ENCODE results near the gene RUFY3. TPM values are rescaled to one million over a fixed set of nuclear protein-coding genes. Genes with fewer than 3 reads are reported as not detected.
A peak's percentile ranks its signal among the peaks of the same experiment; 100 is the strongest.

RUFY3 gene
- total RNA-seq, 1 experiment from 2014 or later: 29.6 TPM

DNA sequence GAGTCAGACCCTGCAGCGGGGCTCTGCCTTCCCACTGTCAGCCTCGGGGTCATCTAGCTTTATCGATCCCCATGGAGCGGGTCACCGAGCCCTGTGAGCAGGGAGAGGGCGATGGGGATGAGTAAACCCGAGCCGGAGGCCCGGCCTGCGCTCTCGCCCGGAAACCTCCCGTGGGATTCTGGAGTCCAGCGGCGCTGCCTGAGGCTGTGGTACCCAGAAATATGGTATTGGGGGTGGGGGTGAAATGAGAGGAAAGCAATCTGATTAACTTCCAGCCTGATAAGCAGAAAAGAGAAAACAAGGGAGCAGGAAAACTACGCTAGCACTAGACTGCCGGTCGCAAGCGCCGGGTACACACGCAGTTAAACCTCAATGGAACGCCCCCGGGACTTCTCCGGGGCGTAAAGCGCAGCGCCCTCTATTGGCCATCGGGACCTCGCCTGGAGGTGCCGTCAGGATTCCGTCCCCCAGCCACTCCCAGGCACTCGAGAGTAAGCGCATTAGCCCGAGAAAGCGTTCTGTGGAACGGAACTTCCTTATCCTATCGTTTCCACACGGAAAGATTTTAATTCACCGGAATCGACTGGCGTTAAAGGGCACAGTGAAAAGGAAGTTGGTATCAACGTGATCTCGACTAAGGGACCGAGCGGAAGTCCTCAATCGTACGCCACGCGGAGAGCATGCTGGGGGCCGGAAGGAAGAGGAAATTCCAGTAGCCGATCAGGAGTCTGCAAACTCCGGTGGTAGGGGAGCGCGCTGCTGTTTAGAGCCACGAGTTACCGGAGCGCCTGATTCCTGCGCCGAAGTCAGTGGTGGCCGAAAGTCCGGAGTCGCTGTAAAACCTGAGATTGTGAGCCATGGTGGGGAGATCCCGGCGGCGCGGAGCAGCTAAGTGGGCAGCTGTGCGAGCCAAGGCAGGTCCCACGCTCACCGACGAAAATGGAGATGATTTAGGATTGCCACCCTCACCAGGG lies 33.7 kb upstream of the RUFY3 start, which contains the start of gene UTP3:
Gene UTP3, plus strand, starts transcription at position 712 of the 974 bp plus-strand sequence. Its CDS starts 146 bp downstream, at position 858.
- peak within 1 kb of the TSS; percentile 63 to 92 for H3K4me3 ChIP-seq (ENCODE audit: low read depth in 2 of 2, low read length in 2 of 2)
- in situ Hi-C loops (cut with HindIII; ENCODE audit: low pct_unique_long_range_greater_than_20kb, low sequenced_read_pairs) (no loop called here), intact Hi-C loops (cut with micrococcal nuclease; ENCODE audit: unreplicated experiment) (loop anchor here (2.0 kb wide), 1 partner anchor 17 kb away; no protein-coding TSS in a partner anchor)
- peaks cover 2% of the 10 kb centered on the region for H3K36me3 ChIP-seq (ENCODE audit: control insufficient read depth, insufficient read depth, low read length)
- H3K4me1 ChIP-seq (ENCODE audit: control insufficient read depth, insufficient read depth, low read length): peaks cover 13% of the 10 kb centered on the region; the same call in 1 of the 2 replicates
- no peaks in the 10 kb centered on the region for H3K27me3 ChIP-seq (ENCODE audit: control insufficient read depth, insufficient read depth, low read length)
- ChIA-PET POLR2A (no interaction called here), CTCF (no interaction called here)
- peak; percentile 98 for ATAC-seq
- peak; percentile 99 for DNase-seq (ENCODE audit: low read depth, low spot score)
- TF ChIP-seq, protein P1, sequence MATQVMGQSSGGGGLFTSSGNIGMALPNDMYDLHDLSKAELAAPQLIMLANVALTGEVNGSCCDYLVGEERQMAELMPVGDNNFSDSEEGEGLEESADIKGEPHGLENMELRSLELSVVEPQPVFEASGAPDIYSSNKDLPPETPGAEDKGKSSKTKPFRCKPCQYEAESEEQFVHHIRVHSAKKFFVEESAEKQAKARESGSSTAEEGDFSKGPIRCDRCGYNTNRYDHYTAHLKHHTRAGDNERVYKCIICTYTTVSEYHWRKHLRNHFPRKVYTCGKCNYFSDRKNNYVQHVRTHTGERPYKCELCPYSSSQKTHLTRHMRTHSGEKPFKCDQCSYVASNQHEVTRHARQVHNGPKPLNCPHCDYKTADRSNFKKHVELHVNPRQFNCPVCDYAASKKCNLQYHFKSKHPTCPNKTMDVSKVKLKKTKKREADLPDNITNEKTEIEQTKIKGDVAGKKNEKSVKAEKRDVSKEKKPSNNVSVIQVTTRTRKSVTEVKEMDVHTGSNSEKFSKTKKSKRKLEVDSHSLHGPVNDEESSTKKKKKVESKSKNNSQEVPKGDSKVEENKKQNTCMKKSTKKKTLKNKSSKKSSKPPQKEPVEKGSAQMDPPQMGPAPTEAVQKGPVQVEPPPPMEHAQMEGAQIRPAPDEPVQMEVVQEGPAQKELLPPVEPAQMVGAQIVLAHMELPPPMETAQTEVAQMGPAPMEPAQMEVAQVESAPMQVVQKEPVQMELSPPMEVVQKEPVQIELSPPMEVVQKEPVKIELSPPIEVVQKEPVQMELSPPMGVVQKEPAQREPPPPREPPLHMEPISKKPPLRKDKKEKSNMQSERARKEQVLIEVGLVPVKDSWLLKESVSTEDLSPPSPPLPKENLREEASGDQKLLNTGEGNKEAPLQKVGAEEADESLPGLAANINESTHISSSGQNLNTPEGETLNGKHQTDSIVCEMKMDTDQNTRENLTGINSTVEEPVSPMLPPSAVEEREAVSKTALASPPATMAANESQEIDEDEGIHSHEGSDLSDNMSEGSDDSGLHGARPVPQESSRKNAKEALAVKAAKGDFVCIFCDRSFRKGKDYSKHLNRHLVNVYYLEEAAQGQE (IDR thresholded peaks at IDR 0.05; ENCODE audit: insufficient read depth in 1 of 2, low read depth in 2 of 2, low read length in 1 of 2): no peak
- TF ChIP-seq POLR2AphosphoS5 (IDR thresholded peaks at IDR 0.05; ENCODE audit: low read depth, low read length) (peak; percentile 72), TCF7L2 (IDR thresholded peaks at IDR 0.05; ENCODE audit: low read depth, low read length) (no peak; the same call in 1 of the 2 replicates), SIN3A (IDR thresholded peaks at IDR 0.05; ENCODE audit: borderline replicate concordance, insufficient read depth, low read depth, low read length) (peak; percentile 72; the same call in 1 of the 2 replicates)
- TF ChIP-seq, protein P2, sequence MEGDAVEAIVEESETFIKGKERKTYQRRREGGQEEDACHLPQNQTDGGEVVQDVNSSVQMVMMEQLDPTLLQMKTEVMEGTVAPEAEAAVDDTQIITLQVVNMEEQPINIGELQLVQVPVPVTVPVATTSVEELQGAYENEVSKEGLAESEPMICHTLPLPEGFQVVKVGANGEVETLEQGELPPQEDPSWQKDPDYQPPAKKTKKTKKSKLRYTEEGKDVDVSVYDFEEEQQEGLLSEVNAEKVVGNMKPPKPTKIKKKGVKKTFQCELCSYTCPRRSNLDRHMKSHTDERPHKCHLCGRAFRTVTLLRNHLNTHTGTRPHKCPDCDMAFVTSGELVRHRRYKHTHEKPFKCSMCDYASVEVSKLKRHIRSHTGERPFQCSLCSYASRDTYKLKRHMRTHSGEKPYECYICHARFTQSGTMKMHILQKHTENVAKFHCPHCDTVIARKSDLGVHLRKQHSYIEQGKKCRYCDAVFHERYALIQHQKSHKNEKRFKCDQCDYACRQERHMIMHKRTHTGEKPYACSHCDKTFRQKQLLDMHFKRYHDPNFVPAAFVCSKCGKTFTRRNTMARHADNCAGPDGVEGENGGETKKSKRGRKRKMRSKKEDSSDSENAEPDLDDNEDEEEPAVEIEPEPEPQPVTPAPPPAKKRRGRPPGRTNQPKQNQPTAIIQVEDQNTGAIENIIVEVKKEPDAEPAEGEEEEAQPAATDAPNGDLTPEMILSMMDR (IDR thresholded peaks at IDR 0.05): peak; percentile 93
- peak within 1 kb of the TSS; percentile 93 for H3K27ac ChIP-seq (ENCODE audit: low read length)
- no peaks in the 10 kb centered on the region for H3K9me3 ChIP-seq (ENCODE audit: control insufficient read depth, insufficient read depth, low read depth, low read length)
- no TSS peak for BruUV-seq (replicated peaks)

DNA sequence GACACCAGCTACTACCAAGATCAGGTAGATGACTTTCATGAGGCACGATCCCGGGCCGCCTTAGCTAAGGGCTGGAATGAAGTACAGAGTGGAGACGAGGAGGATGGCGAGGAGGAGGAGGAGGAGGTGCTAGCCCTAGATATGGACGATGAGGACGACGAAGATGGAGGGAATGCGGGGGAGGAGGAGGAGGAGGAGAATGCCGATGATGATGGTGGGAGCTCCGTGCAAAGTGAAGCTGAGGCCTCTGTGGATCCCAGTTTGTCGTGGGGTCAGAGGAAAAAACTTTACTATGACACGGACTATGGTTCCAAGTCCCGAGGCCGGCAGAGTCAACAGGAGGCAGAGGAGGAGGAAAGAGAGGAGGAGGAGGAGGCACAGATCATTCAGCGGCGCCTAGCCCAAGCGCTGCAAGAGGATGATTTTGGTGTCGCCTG lies 33.0 kb upstream of the RUFY3 start:
- POLR2A ChIA-PET: no interaction called here
- intact Hi-C loops (cut with micrococcal nuclease; ENCODE audit: unreplicated experiment): loop anchor here (2.0 kb wide), 1 partner anchor 16 kb away; no protein-coding TSS in a partner anchor
- Histone ChIP-seq H3K4me1 (ENCODE audit: control insufficient read depth, insufficient read depth, low read length) (peaks cover 13% of the 10 kb centered on the region; the same call in 1 of the 2 replicates), H3K9me3 (ENCODE audit: control insufficient read depth, insufficient read depth, low read depth, low read length) (no peaks in the 10 kb centered on the region), H3K27me3 (ENCODE audit: control insufficient read depth, insufficient read depth, low read length) (no peaks in the 10 kb centered on the region), H3K36me3 (ENCODE audit: control insufficient read depth, insufficient read depth, low read length) (peaks cover 2% of the 10 kb centered on the region), H3K4me3 (ENCODE audit: low read depth in 2 of 2, low read length in 2 of 2) (peak overlapping the region; percentile 63 to 92), H3K27ac (ENCODE audit: low read length) (peak overlapping the region; percentile 93)
- TF ChIP-seq SIN3A (IDR thresholded peaks at IDR 0.05; ENCODE audit: borderline replicate concordance, insufficient read depth, low read depth, low read length): no peak
- TF ChIP-seq POLR2AphosphoS5 (IDR thresholded peaks at IDR 0.05; ENCODE audit: low read depth, low read length): no peak
- TF ChIP-seq, protein P1 (IDR thresholded peaks at IDR 0.05; ENCODE audit: insufficient read depth in 1 of 2, low read depth in 2 of 2, low read length in 1 of 2): no peak
- no peak for TF ChIP-seq TCF7L2 (IDR thresholded peaks at IDR 0.05; ENCODE audit: low read depth, low read length)
- TF ChIP-seq, protein P2 (IDR thresholded peaks at IDR 0.05): no peak
- in situ Hi-C loops (cut with HindIII; ENCODE audit: low pct_unique_long_range_greater_than_20kb, low sequenced_read_pairs): no loop called here
- no TSS peak for BruUV-seq (replicated peaks)
- CTCF ChIA-PET: no interaction called here
- no peak for DNase-seq (ENCODE audit: low read depth, low spot score)
- peak; percentile 17; the same call in 1 of the 2 replicates for ATAC-seq

Measured in Panc1 (cell line).